ENCODE measurements around the gene KRTAP26-1. TPM values are rescaled to one million over a fixed set of nuclear protein-coding genes. Genes with fewer than 3 reads are reported as not detected.

KRTAP26-1 gene
- total RNA-seq, 3 donors from 2014 or later, result not detected

- H3K27me3 ChIP-seq, result no peaks in the 10 kb centered on the region
- H3K4me1 ChIP-seq, result no peaks in the 10 kb centered on the region
- H3K27ac ChIP-seq, result no peak overlapping the region
- no peak for TF ChIP-seq POLR2AphosphoS5 (IDR thresholded peaks at IDR 0.05)
- TF ChIP-seq CTCF (IDR thresholded peaks at IDR 0.05), result no peak
- TF ChIP-seq POLR2A (IDR thresholded peaks at IDR 0.05), result no peak
- H3K36me3 ChIP-seq, result no peaks in the 10 kb centered on the region
- H3K9me3 ChIP-seq, result no peaks in the 10 kb centered on the region
- intact Hi-C loops (cut with DNase I; ENCODE audit: low total_unique reads), result no loop called here
- no peak for DNase-seq (ENCODE audit: low spot score in 2 of 2)
- no peak overlapping the region for H3K4me3 ChIP-seq
These were observed 4.4 kb downstream of the KRTAP26-1 start for GRCh38 chr21:30315701-30316100.

DNA sequence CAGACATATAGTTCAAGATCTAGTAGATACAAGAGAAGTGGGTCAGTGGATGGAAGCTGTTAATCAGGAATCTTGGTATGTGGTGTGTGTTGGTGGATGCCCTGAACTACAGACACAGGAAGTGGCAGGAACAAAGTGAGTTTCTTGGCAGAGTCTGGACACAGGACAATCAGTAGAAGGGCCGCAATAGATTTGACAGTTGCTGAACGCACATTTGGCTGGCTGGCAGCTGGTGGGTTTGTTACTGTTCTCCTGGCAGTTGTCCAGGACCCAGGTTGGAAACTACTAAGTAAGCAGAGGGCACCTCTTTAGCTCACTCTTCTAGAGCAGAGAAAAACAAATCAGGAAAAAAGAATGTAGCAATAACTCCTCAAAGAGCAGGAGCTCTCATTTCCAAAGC lies 13.2 kb downstream of the KRTAP26-1 start:
- Histone ChIP-seq H3K9me3 (no peaks in the 10 kb centered on the region), H3K4me1 (no peaks in the 10 kb centered on the region), H3K27ac (no peak overlapping the region), H3K4me3 (no peak overlapping the region), H3K27me3 (no peaks in the 10 kb centered on the region), H3K36me3 (no peaks in the 10 kb centered on the region)
- DNase-seq (ENCODE audit: low spot score in 2 of 2), result no peak
- intact Hi-C loops (cut with DNase I; ENCODE audit: low total_unique reads), result no loop called here
- no peak for TF ChIP-seq POLR2A (IDR thresholded peaks at IDR 0.05)
- no peak for TF ChIP-seq POLR2AphosphoS5 (IDR thresholded peaks at IDR 0.05)
- TF ChIP-seq CTCF (IDR thresholded peaks at IDR 0.05), result no peak

DNA sequence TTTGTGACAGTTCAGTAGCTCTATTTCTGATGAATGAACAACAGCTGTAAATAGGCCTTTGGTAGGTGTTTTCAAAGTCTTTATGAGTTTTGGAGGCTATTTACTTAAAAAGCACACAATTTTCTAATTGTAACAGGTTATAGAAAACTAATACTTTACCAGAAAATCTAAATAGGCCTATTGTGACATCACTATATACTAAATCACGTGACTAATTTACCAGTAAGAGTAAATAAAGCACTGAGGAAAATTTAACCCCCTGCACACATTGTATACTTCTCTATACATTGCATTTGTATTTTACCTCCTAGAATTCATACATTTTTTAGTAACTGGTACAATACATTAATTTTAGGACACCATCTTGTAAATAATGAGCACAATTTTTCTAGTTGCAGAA lies 15.0 kb downstream of the KRTAP26-1 start:
- intact Hi-C loops (cut with DNase I; ENCODE audit: low total_unique reads), result no loop called here
- no peaks in the 10 kb centered on the region for H3K27me3 ChIP-seq
- no peaks in the 10 kb centered on the region for H3K4me1 ChIP-seq
- H3K27ac ChIP-seq, result no peak overlapping the region
- H3K4me3 ChIP-seq, result no peak overlapping the region
- H3K9me3 ChIP-seq, result peaks cover 0 to 5% of the 10 kb centered on the region in 2 donors
- no peak for DNase-seq (ENCODE audit: low spot score in 2 of 2)
- H3K36me3 ChIP-seq, result no peaks in the 10 kb centered on the region
- no peak for TF ChIP-seq POLR2AphosphoS5 (IDR thresholded peaks at IDR 0.05)
- no peak for TF ChIP-seq CTCF (IDR thresholded peaks at IDR 0.05)
- TF ChIP-seq POLR2A (IDR thresholded peaks at IDR 0.05), result no peak

GRCh38 chr21:30289215-30289614 lies 30.9 kb downstream of the KRTAP26-1 start, which contains the start of gene KRTAP25-1:
KRTAP25-1 (minus strand) TSS chr21:30289514; CDS start chr21:30289490, 24 bp downstream.
- H3K9me3 ChIP-seq, result no peaks in the 10 kb centered on the region
- TF ChIP-seq POLR2AphosphoS5 (IDR thresholded peaks at IDR 0.05) (no peak), CTCF (IDR thresholded peaks at IDR 0.05) (no peak), POLR2A (IDR thresholded peaks at IDR 0.05) (no peak)
- no peaks in the 10 kb centered on the region for H3K27me3 ChIP-seq
- H3K4me1 ChIP-seq, result no peaks in the 10 kb centered on the region
- H3K4me3 ChIP-seq, result no peak within 1 kb of the TSS
- no peak within 1 kb of the TSS for H3K27ac ChIP-seq
- no peaks in the 10 kb centered on the region for H3K36me3 ChIP-seq
- intact Hi-C loops (cut with DNase I; ENCODE audit: low total_unique reads), result no loop called here
- DNase-seq (ENCODE audit: low spot score in 2 of 2), result no peak

- intact Hi-C loops (cut with DNase I; ENCODE audit: low total_unique reads), result no loop called here
- no peak for TF ChIP-seq POLR2A (IDR thresholded peaks at IDR 0.05)
- TF ChIP-seq CTCF (IDR thresholded peaks at IDR 0.05), result no peak
- TF ChIP-seq POLR2AphosphoS5 (IDR thresholded peaks at IDR 0.05), result no peak
- no peak for DNase-seq (ENCODE audit: low spot score in 2 of 2)
- Histone ChIP-seq H3K36me3 (no peaks in the 10 kb centered on the region), H3K9me3 (no peaks in the 10 kb centered on the region), H3K4me1 (no peaks in the 10 kb centered on the region), H3K27me3 (no peaks in the 10 kb centered on the region), H3K27ac (no peak within 1 kb of the TSS), H3K4me3 (no peak within 1 kb of the TSS)
These were observed 37.3 kb downstream of the KRTAP26-1 start, which contains the start of gene KRTAP24-1 for GRCh38 chr21:30282850-30283249. KRTAP24-1 (minus strand) TSS chr21:30282950; CDS start chr21:30282932, 18 bp downstream.
